ENCODE results near the gene PSAP.

PSAP gene

DNA sequence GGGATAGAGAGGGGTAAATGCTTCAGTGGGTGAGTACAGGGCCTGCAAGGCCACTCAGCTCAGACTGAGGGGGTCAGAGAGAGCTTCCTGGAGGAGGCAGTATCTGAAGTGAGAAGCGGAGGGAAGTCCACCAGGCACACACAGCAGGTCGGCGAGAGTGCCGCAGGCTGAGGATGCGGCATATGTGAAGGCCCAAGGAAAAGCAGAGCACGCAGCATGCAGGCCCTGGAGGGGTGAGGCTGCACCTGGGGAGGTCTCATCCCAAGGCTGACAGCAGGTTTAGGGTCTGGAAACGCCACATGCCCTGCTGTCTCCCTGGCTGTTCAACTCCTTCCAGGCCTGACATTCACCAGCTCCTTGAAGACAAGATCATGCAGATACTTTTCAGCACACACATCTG, 40.4 kb upstream of the PSAP start:
- no peak for DNase-seq (ENCODE audit: low spot score)
- TF ChIP-seq, protein P1, sequence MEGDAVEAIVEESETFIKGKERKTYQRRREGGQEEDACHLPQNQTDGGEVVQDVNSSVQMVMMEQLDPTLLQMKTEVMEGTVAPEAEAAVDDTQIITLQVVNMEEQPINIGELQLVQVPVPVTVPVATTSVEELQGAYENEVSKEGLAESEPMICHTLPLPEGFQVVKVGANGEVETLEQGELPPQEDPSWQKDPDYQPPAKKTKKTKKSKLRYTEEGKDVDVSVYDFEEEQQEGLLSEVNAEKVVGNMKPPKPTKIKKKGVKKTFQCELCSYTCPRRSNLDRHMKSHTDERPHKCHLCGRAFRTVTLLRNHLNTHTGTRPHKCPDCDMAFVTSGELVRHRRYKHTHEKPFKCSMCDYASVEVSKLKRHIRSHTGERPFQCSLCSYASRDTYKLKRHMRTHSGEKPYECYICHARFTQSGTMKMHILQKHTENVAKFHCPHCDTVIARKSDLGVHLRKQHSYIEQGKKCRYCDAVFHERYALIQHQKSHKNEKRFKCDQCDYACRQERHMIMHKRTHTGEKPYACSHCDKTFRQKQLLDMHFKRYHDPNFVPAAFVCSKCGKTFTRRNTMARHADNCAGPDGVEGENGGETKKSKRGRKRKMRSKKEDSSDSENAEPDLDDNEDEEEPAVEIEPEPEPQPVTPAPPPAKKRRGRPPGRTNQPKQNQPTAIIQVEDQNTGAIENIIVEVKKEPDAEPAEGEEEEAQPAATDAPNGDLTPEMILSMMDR (IDR thresholded peaks at IDR 0.05; ENCODE audit: borderline replicate concordance, control extremely low read depth, extremely low read depth, insufficient read depth, missing control alignments): no peak
- in situ Hi-C loops (cut with MboI; ENCODE audit: low sequenced_read_pairs, unreplicated experiment): no loop called here

- in situ Hi-C loops (cut with MboI; ENCODE audit: low sequenced_read_pairs, unreplicated experiment): loop anchor here (10.0 kb wide), 1 partner anchor 55 kb away; no protein-coding TSS in a partner anchor
- TF ChIP-seq, protein P1 (IDR thresholded peaks at IDR 0.05; ENCODE audit: borderline replicate concordance, control extremely low read depth, extremely low read depth, insufficient read depth, missing control alignments): no peak
- no peak for DNase-seq (ENCODE audit: low spot score)
These were observed 38.4 kb upstream of the PSAP start for GRCh38 chr10:71889388-71889987.

DNA sequence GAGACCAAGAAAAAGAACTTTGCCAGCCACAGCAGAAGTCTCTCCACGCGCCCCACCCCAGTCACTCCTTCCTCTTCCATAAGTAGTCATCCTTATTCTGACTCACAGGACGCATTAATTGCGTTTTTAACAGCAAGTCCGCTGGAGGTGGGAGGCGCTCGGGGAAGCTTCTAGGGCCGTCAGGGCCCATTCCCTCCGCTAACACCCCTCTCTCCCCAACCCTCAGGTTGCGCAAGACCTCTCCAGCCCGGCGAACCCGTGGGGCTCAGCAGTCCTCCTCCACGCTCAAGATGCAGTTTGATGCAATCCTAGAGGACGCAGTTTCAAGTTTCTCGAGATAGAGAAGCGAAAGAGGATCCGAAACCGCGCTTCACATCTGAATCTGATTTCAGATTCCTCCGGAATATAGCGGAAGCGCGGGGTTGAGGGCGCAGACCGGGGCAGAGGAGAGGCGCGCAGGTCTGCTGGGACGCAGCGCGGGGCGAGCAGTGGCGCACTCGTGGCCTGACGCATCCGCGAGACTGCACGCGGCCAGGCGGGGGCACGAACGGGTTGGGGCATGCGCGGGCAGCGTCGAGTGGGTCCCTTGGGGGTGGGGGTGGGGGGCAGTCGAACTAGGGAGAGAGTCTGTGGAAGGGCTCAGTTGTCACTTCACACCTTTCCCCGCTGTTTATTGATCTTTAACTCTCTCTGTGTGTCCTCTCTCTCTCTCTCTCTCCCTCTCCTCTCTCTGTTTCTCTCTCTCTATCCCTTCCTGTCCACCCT, 37.8 kb upstream of the PSAP start:
- in situ Hi-C loops (cut with MboI; ENCODE audit: low sequenced_read_pairs, unreplicated experiment): loop anchor here (10.0 kb wide), 1 partner anchor 54 kb away; no protein-coding TSS in a partner anchor
- TF ChIP-seq, protein P1 (IDR thresholded peaks at IDR 0.05; ENCODE audit: borderline replicate concordance, control extremely low read depth, extremely low read depth, insufficient read depth, missing control alignments): peak; percentile 24
- DNase-seq (ENCODE audit: low spot score): peak; percentile 88

DNA sequence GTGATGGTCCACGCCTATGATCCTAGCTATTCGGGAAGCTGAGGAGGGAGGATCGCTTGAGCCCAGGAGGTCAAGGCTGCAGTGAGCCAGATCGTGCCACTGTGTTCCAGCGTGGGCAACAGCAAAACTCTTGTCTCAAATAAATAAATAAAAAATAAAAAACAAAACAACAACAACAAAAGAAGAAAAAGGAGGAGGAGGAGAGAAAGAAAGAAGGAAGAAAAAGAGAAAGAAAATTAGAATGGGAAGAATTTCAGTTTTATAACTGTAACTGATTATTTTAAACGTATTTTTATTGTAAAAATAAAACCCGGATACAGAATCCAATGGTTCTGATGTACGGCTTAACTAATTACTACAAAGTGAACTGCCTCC, 37.2 kb upstream of the PSAP start:
- in situ Hi-C loops (cut with MboI; ENCODE audit: low sequenced_read_pairs, unreplicated experiment): loop anchor here (10.0 kb wide), 1 partner anchor 53 kb away; no protein-coding TSS in a partner anchor
- TF ChIP-seq, protein P1 (IDR thresholded peaks at IDR 0.05; ENCODE audit: borderline replicate concordance, control extremely low read depth, extremely low read depth, insufficient read depth, missing control alignments): no peak
- no peak for DNase-seq (ENCODE audit: low spot score)

DNA sequence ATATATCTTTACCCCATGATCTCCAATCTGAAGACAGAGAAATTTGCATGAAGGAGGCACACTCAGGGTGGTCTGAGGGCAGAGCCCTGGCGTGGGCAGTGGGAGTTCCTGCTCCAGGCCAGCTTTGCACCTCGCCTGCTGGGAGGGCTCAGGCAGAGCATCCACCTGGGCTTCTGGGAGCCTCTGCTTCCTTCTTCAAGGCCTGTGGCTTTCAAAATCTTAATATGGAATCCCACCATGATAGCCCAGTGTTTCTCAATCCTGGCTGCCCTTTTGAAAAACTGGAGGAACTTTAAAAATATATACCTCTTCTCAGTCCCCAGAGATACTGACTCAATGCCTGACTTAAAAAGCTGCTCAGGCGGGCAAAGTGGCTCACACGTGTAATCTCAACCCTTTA, 36.7 kb upstream of the PSAP start:
- TF ChIP-seq, protein P1 (IDR thresholded peaks at IDR 0.05; ENCODE audit: borderline replicate concordance, control extremely low read depth, extremely low read depth, insufficient read depth, missing control alignments): no peak
- in situ Hi-C loops (cut with MboI; ENCODE audit: low sequenced_read_pairs, unreplicated experiment): loop anchor here (10.0 kb wide), 1 partner anchor 53 kb away; no protein-coding TSS in a partner anchor
- no peak for DNase-seq (ENCODE audit: low spot score)

DNA sequence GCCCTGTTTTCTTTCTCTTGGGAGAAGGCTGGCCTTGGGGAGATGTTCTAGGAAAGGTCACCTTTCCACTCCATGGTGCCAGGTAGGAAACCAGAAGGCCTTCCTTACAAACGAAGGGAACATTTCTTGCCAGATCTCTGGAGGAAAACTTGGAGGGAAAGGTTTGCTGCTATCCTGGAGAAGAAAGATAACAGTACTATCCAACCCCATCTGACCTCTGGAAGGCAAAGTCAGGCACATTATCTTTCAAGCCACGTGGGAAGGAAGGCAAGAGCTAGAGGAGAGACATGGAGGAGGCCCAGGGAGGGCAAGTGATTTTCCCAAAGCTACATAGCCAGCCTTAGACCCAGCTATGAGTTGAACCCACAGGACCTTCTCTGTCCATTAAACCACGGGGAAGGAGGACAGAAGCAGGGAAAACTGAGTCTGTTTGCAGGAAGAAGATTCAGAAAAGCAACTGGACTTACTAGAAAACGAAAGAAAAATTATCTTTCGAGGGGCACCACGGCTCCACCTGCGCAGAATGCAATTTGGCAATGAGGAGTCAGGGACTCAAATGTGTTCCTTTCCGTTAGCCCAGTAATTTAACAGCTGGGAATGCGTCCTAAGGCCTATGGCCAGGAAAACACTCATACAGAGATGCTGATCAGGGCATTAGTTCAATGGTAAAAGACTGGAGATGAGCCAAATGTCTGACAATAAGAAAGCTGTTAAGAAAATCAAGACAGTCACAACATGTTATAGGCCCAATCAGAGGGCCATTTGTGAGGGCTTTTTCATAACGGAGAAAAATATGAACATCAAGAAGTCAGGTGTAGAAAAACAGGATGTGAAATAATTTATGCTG, 32.0 kb upstream of the PSAP start:
- TF ChIP-seq, protein P1 (IDR thresholded peaks at IDR 0.05; ENCODE audit: borderline replicate concordance, control extremely low read depth, extremely low read depth, insufficient read depth, missing control alignments): no peak
- DNase-seq (ENCODE audit: low spot score): no peak
- in situ Hi-C loops (cut with MboI; ENCODE audit: low sequenced_read_pairs, unreplicated experiment): loop anchor here (10.0 kb wide), 1 partner anchor 48 kb away; no protein-coding TSS in a partner anchor
